Measurements from ENCODE around the gene CLCA2. TPM values are rescaled to one million over a fixed set of nuclear protein-coding genes. Genes with fewer than 3 reads are reported as not detected.

Gene CLCA2
- total and polyA plus RNA-seq, 2 of the 8 experiments (the other 6 are each of a cell fraction or from before 2014, with no cell fraction given): not detected

DNA sequence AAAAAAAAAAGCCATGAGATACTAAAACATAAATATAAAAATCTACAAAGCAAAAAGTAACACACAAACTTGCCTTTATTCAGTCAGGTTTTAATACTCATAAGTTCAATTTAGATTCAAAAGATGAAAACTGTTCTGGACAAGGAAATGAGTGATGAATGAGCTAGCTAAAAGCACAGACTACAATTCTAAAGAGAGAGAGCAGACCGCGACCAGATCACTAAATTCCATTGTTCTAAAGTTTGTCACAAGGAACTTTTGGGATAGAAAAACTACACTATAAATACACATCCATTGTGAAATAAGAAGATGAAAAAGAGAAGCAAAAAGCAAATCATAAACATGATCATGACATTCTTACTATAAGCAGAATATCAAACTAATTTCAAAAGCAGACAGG, 29.6 kb upstream of the CLCA2 start:
- Histone ChIP-seq H2BK15ac (ENCODE audit: low read length) (no peak overlapping the region), H2BK12ac (ENCODE audit: low read depth, low read length) (no peak overlapping the region), H4K20me1 (replicated peaks in 1 of 2; ENCODE audit: control insufficient read depth in 1 of 2, insufficient read depth in 2 of 2, low read length in 2 of 2) (no peaks in the 10 kb centered on the region), H3K56ac (replicated peaks; ENCODE audit: insufficient read length, low read depth, low read length) (no peak overlapping the region), H3K4me1 (replicated peaks in 1 of 4; ENCODE audit: control insufficient read depth in 3 of 4, insufficient read depth in 4 of 4, low read length in 3 of 4) (peaks cover 0 to 7% (median 1%) of the 10 kb centered on the region in 4 experiments; a peak in 3 of 7 replicates), H4K91ac (replicated peaks; ENCODE audit: insufficient read length, low read length) (no peak overlapping the region), H3K4me2 (ENCODE audit: insufficient read depth in 1 of 2, low read depth in 2 of 2, low read length in 2 of 2) (peak overlapping the region in 1 of 2 experiments; percentile 76; a peak in 1 of 4 replicates), H4K5ac (ENCODE audit: insufficient read length, low read depth, low read length) (no peak overlapping the region), H2BK20ac (ENCODE audit: low read length) (no peak overlapping the region), H3K9ac (replicated peaks in 1 of 4; ENCODE audit: extremely low read depth in 1 of 4, low read depth in 3 of 4, low read length in 3 of 4) (no peak overlapping the region), H2AFZ (ENCODE audit: low read length) (no peak overlapping the region), H4K8ac (ENCODE audit: extremely low read depth, insufficient read depth, low read length) (no peak overlapping the region), H3K14ac (ENCODE audit: insufficient read length) (no peak overlapping the region), H3K79me1 (ENCODE audit: low read depth, low read length) (no peaks in the 10 kb centered on the region), H3K23ac (ENCODE audit: insufficient read length) (no peak overlapping the region), H3K4me3 (ENCODE audit: extremely low read depth in 1 of 4, insufficient read depth in 2 of 4, low read depth in 3 of 4, low read length in 4 of 4) (no peak overlapping the region), H3K27ac (ENCODE audit: low read depth, low read length) (no peak overlapping the region), H2BK5ac (ENCODE audit: low read depth, low read length) (no peak overlapping the region), H2BK120ac (replicated peaks; ENCODE audit: low read depth, low read length) (no peak overlapping the region), H3K4ac (replicated peaks; ENCODE audit: insufficient read length, low read depth, low read length) (no peak overlapping the region), H3K79me2 (ENCODE audit: control insufficient read depth in 1 of 2, insufficient read depth in 2 of 2, low read length in 2 of 2) (peaks cover 0 to 42% of the 10 kb centered on the region in 2 experiments; a peak in 2 of 4 replicates), H3K9me3 (ENCODE audit: insufficient read depth in 2 of 2, low read depth in 1 of 2, low read length in 1 of 2) (no peaks in the 10 kb centered on the region), H3K23me2 (ENCODE audit: low read depth, low read length) (peaks cover 6% of the 10 kb centered on the region; the same call in 1 of the 2 replicates), H3K27me3 (replicated peaks in 1 of 4; ENCODE audit: control insufficient read depth in 3 of 4, extremely low read depth in 1 of 4, insufficient read depth in 3 of 4, low read length in 3 of 4) (no peaks in the 10 kb centered on the region), H3K36me3 (ENCODE audit: control insufficient read depth in 2 of 4, insufficient read depth in 4 of 4, low read length in 3 of 4) (no peaks in the 10 kb centered on the region), H3K18ac (ENCODE audit: extremely low read depth, low read length) (no peak overlapping the region), H2AK5ac (ENCODE audit: low read depth, low read length) (no peak overlapping the region)
- TF ChIP-seq PHF8 (conservative IDR thresholded peaks at IDR 0.05; ENCODE audit: low read depth, low read length) (no peak), CBX8 (IDR thresholded peaks at IDR 0.05; ENCODE audit: borderline replicate concordance, low read depth, low read length) (no peak)
- ChIA-PET POLR2A (ENCODE audit: partially characterized antibody) (interaction anchor here (0.7 kb wide), 1 partner anchor 755 kb away, joined by 3 read pairs; no protein-coding TSS in a partner anchor), CTCF (ENCODE audit: partially characterized antibody) (interaction anchor here (0.6 to 1.1 kb wide), 4 partner anchors 10 to 368 kb away, joined by 3 to 4 read pairs (median 4); no protein-coding TSS in a partner anchor)
- DNase-seq (ENCODE audit: low read depth in 1 of 2, low spot score in 2 of 2): no peak
- 96% methylated on average over 2 of the region's 2 CpGs; no CpG with 5 or more reads in 1 of the 2 experiments for WGBS, 2 experiments (ENCODE audit: extremely low coverage in 1 of 2, insufficient coverage in 1 of 2, insufficient read length in 1 of 2, insufficient replicate concordance in 2 of 2, low coverage in 1 of 2, low lambda C conversion rate in 2 of 2, missing lambda C conversion rate in 1 of 2)
- FAIRE-seq: no peak

Data from H1 (cell line).